ENCODE measurements around the gene PDCD1LG2. TPM values are rescaled to one million over a fixed set of nuclear protein-coding genes. Genes with fewer than 3 reads are reported as not detected.

PDCD1LG2 gene
- total RNA-seq, 1 experiment from 2014 or later: 1.1 TPM

- DNase-seq (ENCODE audit: low spot score): no peak
Measured at GRCh38 chr9:5610491-5610890, 100.2 kb downstream of the PDCD1LG2 start.

- no peak for DNase-seq (ENCODE audit: low spot score)
Measured at GRCh38 chr9:5611321-5612184, 101.2 kb downstream of the PDCD1LG2 start.

DNA sequence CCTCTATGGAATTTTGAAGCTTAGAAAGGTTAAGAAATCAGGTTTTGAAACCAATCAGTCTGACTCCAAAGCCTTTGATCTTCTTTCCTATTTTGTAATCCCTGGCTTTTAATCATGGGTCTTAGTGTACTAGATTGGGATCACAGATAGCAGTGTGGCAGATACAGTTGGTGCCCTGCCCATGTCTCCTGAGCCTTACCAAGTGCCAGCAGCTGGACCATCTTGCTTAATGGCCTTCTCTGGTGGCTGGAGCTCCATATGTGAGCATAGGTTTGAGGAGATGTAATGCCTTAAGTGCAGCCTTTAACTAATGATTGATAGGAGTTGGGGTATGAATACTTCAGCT lies 101.8 kb downstream of the PDCD1LG2 start:
- DNase-seq (ENCODE audit: low spot score): no peak

- no peak for DNase-seq (ENCODE audit: low spot score)
Measured at GRCh38 chr9:5614192-5614591, 103.9 kb downstream of the PDCD1LG2 start.

DNA sequence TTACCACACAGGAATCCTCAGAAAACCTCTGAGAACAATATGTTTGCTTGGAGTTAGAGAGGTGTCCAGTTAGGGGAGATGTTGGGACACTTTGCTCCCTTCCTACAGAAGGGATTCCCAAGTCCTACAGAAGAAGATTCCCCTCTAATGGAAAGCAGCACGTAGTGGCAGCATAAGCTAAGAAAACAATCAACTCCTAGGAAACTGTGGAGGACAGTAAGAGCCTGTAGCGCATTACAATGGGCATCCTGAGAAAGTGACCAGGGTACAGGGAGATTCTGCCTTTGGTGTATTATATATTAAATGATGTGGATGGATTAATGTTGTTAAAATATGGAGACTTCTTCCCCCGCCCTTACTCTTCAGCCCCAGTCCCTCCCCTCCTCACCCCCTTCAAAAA lies 104.7 kb downstream of the PDCD1LG2 start:
- no peak for DNase-seq (ENCODE audit: low spot score)

DNA sequence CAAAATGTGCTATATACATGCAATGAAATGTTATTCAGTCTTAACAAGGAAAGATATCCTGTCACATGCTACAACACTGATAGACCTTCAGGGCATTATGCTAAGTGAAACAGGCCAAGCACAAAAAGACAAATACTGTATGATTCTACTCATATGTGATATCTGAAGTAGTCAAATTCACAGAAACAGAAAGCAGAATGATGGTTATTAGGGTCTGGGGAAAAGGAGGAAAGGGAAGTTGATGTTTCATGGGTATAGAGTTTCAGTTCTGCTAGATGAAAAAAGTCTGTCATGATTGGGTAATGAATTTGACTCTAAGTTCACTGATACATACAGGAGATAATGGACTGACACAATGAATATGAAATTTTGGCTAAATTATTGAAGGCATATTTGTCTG lies 107.4 kb downstream of the PDCD1LG2 start:
- no peak for DNase-seq (ENCODE audit: low spot score)

GRCh38 chr9:5620494-5620893 lies 110.2 kb downstream of the PDCD1LG2 start:
- no peak for DNase-seq (ENCODE audit: low spot score)

Other genes starting within 250 kb of the PDCD1LG2 start
- not detected in 2 replicates for gene RLN2, start 205.8 kb upstream of the PDCD1LG2 start, total RNA-seq (2014; rRNA removed; shearing (Covaris generic))
- gene RLN1, start 170.7 kb upstream of the PDCD1LG2 start, total RNA-seq (2014; rRNA removed; shearing (Covaris generic)): not detected in 2 replicates
- gene PLGRKT, start 72.6 kb upstream of the PDCD1LG2 start, total RNA-seq (2014; rRNA removed; shearing (Covaris generic)): 11.5 and 25.2 TPM in 2 replicates
- gene CD274, start 60.0 kb upstream of the PDCD1LG2 start, total RNA-seq (2014; rRNA removed; shearing (Covaris generic)): 1.4 and 2.2 TPM in 2 replicates
- 18.9 and 20.4 TPM in 2 replicates for gene RIC1, start 118.6 kb downstream of the PDCD1LG2 start, total RNA-seq (2014; rRNA removed; shearing (Covaris generic))